Endothelial cell of umbilical vein (primary cell): ENCODE data around the gene TMEM121. TPM values are rescaled to one million over a fixed set of nuclear protein-coding genes. Genes with fewer than 3 reads are reported as not detected.

Experiments used
- BruUV-seq: library from RNA; stranded (reverse); fragments of 400-500 nt; replicated peaks from 2 replicates; lab custom pipeline; 2021; lab: Mats Ljungman, UMichigan
- CTCF ChIA-PET: fragments of 300-600, 350-600 bp; sonication (Branson Sonifier 250); formaldehyde crosslinking; loops from one replicate; lab custom pipeline; 2021; ENCODE audit warnings: antibody characterized with exemption, inconsistent platforms; lab: Charles Lee
- POLR2A ChIA-PET: fragments of 300-600, 350-600 bp; sonication (Branson Sonifier 250); formaldehyde crosslinking; loops from one replicate; lab custom pipeline; 2021; ENCODE audit warnings: antibody characterized with exemption, inconsistent platforms; lab: Charles Lee
- DNase-seq: peaks from one replicate; pipeline ENCODE4 v3.0.0-alpha.2; 2011; ENCODE audit warnings: low read depth, low spot score
- FAIRE-seq: peaks from 2 replicates; lab custom pipeline; 2011; peaks lifted over from hg19 to GRCh38; lab: Jason Lieb, UNC
- H2AFZ ChIP-seq: 2 replicates; pipeline ENCODE4 v1.6.0; 2012; ENCODE audit warnings: low read depth, low read length, control low read depth, inconsistent platforms
- H3K27ac ChIP-seq: 2 replicates; pipeline ENCODE4 v1.5.1; 2011; ENCODE audit warnings: low read depth, mild to moderate bottlenecking, control low read depth, low read length, moderate library complexity; ENCODE audit not compliant: insufficient read depth
- H3K27me3 ChIP-seq, 2 experiments: 2 replicates each; pipeline versions ENCODE4 v1.6.0 to v1.6.1; 2011; ENCODE audit warnings: low read length in 2 of 2, mixed read lengths in 1 of 2; ENCODE audit not compliant: control insufficient read depth in 2 of 2, insufficient read depth in 2 of 2
- H3K36me3 ChIP-seq, 2 experiments: 2 replicates in 1 of 2; 3 replicates in 1 of 2; pipeline ENCODE4 v1.5.1; 2011; ENCODE audit warnings: low read length in 2 of 2, mild to moderate bottlenecking in 1 of 2, moderate library complexity in 1 of 2; ENCODE audit not compliant: control insufficient read depth in 2 of 2, insufficient read depth in 2 of 2; ENCODE audit errors: extremely low read depth in 1 of 2
- H3K4me1 ChIP-seq: 3 replicates; pipeline ENCODE4 v1.5.1; 2011; ENCODE audit warnings: mild to moderate bottlenecking, low read length; ENCODE audit not compliant: control insufficient read depth, insufficient read depth; ENCODE audit errors: extremely low read depth
- H3K4me2 ChIP-seq: 2 replicates; pipeline ENCODE4 v1.6.1; 2011; ENCODE audit warnings: low read length, control low read depth, mixed read lengths; ENCODE audit not compliant: insufficient read depth
- H3K4me3 ChIP-seq, 3 experiments: fragments of 200-600 bp in 1 of 3; sonication (generic), shearing (Covaris generic) in 1 of 3; replicated peaks in 1 of 3; 2 replicates each; pipeline ENCODE4 v1.5.1; 2011 to 2016; ENCODE audit warnings: control low read depth in 3 of 3, low read length in 3 of 3, mild to moderate bottlenecking in 2 of 3, inconsistent platforms in 1 of 3, low read depth in 1 of 3, moderate library complexity in 1 of 3; ENCODE audit not compliant: insufficient read depth in 1 of 3
- H3K79me2 ChIP-seq: 2 replicates; pipeline ENCODE4 v1.6.0; 2012; ENCODE audit warnings: low read length, inconsistent platforms; ENCODE audit not compliant: control insufficient read depth, insufficient read depth
- H3K9ac ChIP-seq: replicated peaks from 2 replicates; pipeline ENCODE3; 2011; ENCODE audit warnings: low read length, control low read depth; ENCODE audit not compliant: insufficient read depth; ENCODE audit errors: extremely low read depth
- H3K9me1 ChIP-seq: replicated peaks from 3 replicates; pipeline ENCODE4 v1.6.0; 2011; ENCODE audit warnings: mild to moderate bottlenecking, low read length; ENCODE audit not compliant: control insufficient read depth, insufficient read depth; ENCODE audit errors: extremely low read depth
- H3K9me3 ChIP-seq: replicated peaks from 2 replicates; pipeline ENCODE4 v1.5.1; 2012; ENCODE audit warnings: low read length, inconsistent platforms; ENCODE audit not compliant: control insufficient read depth, insufficient read depth
- H4K20me1 ChIP-seq: replicated peaks from 2 replicates; pipeline ENCODE3; 2011; ENCODE audit warnings: mild to moderate bottlenecking, low read length; ENCODE audit not compliant: control insufficient read depth, insufficient read depth; ENCODE audit errors: extremely low read depth
- FOS ChIP-seq: IDR thresholded peaks from 2 replicates; pipeline ENCODE4 v1.6.1; 2011; ENCODE audit warnings: mild to moderate bottlenecking, low read length, moderate library complexity, borderline replicate concordance; ENCODE audit not compliant: insufficient read depth
- GATA2 ChIP-seq: IDR thresholded peaks from 2 replicates; pipeline ENCODE4 v1.7.0; 2011; ENCODE audit warnings: low read depth, mild to moderate bottlenecking, moderate library complexity, mixed read lengths, low read length; ENCODE audit not compliant: insufficient read length, insufficient read depth
- JUN ChIP-seq: IDR thresholded peaks from 2 replicates; pipeline ENCODE4 v1.6.1; 2011; ENCODE audit warnings: borderline replicate concordance, low read depth; ENCODE audit not compliant: insufficient read length, insufficient read depth
- MYC ChIP-seq: IDR thresholded peaks from one replicate; pipeline ENCODE4 v1.6.1; 2011; ENCODE audit warnings: mild to moderate bottlenecking, low read depth, low read length
- POLR2A ChIP-seq: IDR thresholded peaks from 2 replicates; pipeline ENCODE4 v1.6.1; 2012; ENCODE audit warnings: low read depth, mild to moderate bottlenecking, control low read depth, low read length
- POLR2AphosphoS5 ChIP-seq: IDR thresholded peaks from 2 replicates; pipeline ENCODE4 v1.6.1; 2012; ENCODE audit warnings: low read depth, mild to moderate bottlenecking, control low read depth, low read length, moderate library complexity; ENCODE audit not compliant: insufficient read depth
- dilution Hi-C: fragments of 300-500 bp; cut with MboI; formaldehyde crosslinking; loops from one replicate; pipeline ENCODE4 v1.15.0; 2019; ENCODE audit warnings: low sequenced_read_pairs; ENCODE audit not compliant: extremely low pct_ligation_motif_present
- intact Hi-C: fragments of 100-400 bp; cut with micrococcal nuclease; formaldehyde crosslinking; loops from one replicate; pipeline ENCODE4 v1.10.0; 2022
- polyA plus RNA-seq, 4 experiments: library from polyadenylated mRNA; depleted of rRNA in 3 of 4; stranded (reverse) in 3 of 4; unstranded in 1 of 4; fragments of >200 nt; gene quantifications; 2 replicates each; pipeline versions ENCODE4 v1.2.1 to v1.2.3, GENCODE V29; 2011 to 2012; ENCODE audit warnings: missing spikeins in 1 of 4
- total RNA-seq: library from RNA; stranded (reverse); gene quantifications from 2 replicates; pipeline ENCODE4 v1.2.3, GENCODE V29; 2021
- TF ChIP-seq, protein P1 (sequence below), 2 donors: IDR thresholded peaks; 1 replicate in 1 of 2; 2 replicates in 1 of 2; pipeline ENCODE4 v1.5.1; 2011; ENCODE audit warnings: low read length in 2 of 2, mild to moderate bottlenecking in 2 of 2, moderate library complexity in 2 of 2, control low read depth in 1 of 2, inconsistent platforms in 1 of 2, low read depth in 1 of 2; ENCODE audit not compliant: insufficient read depth in 1 of 2; ENCODE audit errors: extremely low read depth in 1 of 2
- TF ChIP-seq, protein P2 (sequence below): IDR thresholded peaks from 2 replicates; pipeline ENCODE4 v1.6.1; 2011; ENCODE audit not compliant: insufficient read depth, insufficient read length

The TMEM121 gene
- total and polyA plus RNA-seq, 2 donors (not counting 3 experiments of a cell fraction or from before 2014, with no cell fraction given): 4.8 to 7.7 TPM

DNA sequence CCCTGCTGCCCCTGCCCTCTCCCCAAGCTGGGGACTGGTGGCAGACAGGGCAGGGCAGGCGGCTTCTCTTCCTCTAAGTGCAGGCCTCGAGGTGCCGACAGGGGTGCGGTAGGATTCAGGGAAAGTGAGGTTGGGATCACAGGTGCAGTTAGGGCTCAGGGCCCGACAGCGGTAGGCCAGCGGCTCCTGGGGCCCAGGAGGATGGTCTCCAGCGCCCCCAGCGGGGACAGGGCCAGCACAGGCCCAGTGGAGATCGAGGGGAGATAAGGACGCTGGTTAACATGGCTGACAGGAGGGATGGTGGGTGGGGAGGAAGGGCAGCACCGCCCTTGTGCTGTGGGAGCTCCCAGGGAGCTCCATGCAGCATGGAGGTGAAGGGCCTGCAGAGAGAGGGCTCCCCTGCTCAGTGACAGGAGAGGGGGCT is 40.6 kb upstream of the TMEM121 start:
- Histone ChIP-seq H2AFZ (no peak overlapping the region), H3K4me1 (peaks cover 16% of the 10 kb centered on the region), H3K36me3 (no peaks in the 10 kb centered on the region), H3K9ac (no peak overlapping the region), H3K4me2 (no peak overlapping the region), H3K4me3 (no peak overlapping the region), H3K9me3 (no peaks in the 10 kb centered on the region), H3K79me2 (no peaks in the 10 kb centered on the region), H3K9me1 (no peaks in the 10 kb centered on the region), H4K20me1 (no peaks in the 10 kb centered on the region), H3K27me3 (peaks cover 0 to 12% of the 10 kb centered on the region in 2 experiments), H3K27ac (no peak overlapping the region)
- DNase-seq: peak; percentile 33
- FAIRE-seq: no peak
- dilution Hi-C loops (no loop called here), intact Hi-C loops (no loop called here)
- ChIA-PET POLR2A (no interaction called here), CTCF (interaction anchor here (0.9 to 1.5 kb wide), 4 partner anchors 9 to 115 kb away, joined by 3 to 6 read pairs (median 4); no protein-coding TSS in a partner anchor)
- BruUV-seq: no TSS peak
- TF ChIP-seq MYC: no peak
- TF ChIP-seq, protein P1, sequence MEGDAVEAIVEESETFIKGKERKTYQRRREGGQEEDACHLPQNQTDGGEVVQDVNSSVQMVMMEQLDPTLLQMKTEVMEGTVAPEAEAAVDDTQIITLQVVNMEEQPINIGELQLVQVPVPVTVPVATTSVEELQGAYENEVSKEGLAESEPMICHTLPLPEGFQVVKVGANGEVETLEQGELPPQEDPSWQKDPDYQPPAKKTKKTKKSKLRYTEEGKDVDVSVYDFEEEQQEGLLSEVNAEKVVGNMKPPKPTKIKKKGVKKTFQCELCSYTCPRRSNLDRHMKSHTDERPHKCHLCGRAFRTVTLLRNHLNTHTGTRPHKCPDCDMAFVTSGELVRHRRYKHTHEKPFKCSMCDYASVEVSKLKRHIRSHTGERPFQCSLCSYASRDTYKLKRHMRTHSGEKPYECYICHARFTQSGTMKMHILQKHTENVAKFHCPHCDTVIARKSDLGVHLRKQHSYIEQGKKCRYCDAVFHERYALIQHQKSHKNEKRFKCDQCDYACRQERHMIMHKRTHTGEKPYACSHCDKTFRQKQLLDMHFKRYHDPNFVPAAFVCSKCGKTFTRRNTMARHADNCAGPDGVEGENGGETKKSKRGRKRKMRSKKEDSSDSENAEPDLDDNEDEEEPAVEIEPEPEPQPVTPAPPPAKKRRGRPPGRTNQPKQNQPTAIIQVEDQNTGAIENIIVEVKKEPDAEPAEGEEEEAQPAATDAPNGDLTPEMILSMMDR (IDR thresholded peaks at IDR 0.05; ENCODE audit: extremely low read depth in 1 of 2, insufficient read depth in 1 of 2, low read depth in 1 of 2, low read length in 2 of 2): peak; percentile 58 to 80
- TF ChIP-seq, protein P2, sequence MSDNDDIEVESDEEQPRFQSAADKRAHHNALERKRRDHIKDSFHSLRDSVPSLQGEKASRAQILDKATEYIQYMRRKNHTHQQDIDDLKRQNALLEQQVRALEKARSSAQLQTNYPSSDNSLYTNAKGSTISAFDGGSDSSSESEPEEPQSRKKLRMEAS: no peak
- TF ChIP-seq JUN: no peak
- TF ChIP-seq FOS: no peak
- peak; percentile 97 for TF ChIP-seq GATA2
- no peak for TF ChIP-seq POLR2AphosphoS5
- TF ChIP-seq POLR2A: no peak
